CD1c-positive myeloid dendritic cell (primary cell): ENCODE results near the gene KIFC1.
A peak's percentile ranks its signal among the peaks of the same experiment; 100 is the strongest.

Source experiments
- DNase-seq: peaks from one replicate; pipeline ENCODE4 v3.0.0-alpha.2; 2016; ENCODE audit errors: extremely low spot score

KIFC1 gene

GRCh38 chr6:33411632-33412005, 20.0 kb downstream of the KIFC1 start:
- no peak for DNase-seq

GRCh38 chr6:33412140-33413009, 20.8 kb downstream of the KIFC1 start:
- no peak for DNase-seq

- DNase-seq, result no peak
These were observed 21.9 kb downstream of the KIFC1 start for GRCh38 chr6:33413241-33414120.

GRCh38 chr6:33414592-33415271, 23.1 kb downstream of the KIFC1 start:
- no peak for DNase-seq

DNA sequence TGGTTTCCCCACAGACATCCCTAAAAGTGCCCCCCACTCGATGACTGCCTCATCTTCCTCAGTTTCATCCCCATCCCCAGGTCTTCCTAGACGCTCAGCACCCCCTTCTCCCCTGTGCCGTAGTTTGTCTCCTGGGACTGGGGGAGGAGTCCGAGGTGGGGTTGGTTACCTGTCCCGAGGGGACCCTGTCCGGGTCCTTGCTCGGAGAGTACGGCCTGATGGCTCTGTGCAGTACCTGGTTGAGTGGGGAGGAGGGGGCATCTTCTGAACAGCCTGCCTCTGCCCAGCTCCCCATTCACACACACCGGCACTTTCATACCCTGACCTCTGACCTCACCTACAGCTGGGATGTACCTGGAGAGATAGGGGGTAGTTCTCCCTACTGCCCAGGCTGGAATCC, 24.2 kb downstream of the KIFC1 start:
- DNase-seq, result no peak

- DNase-seq, result no peak
These were observed 24.9 kb downstream of the KIFC1 start for GRCh38 chr6:33416386-33417127.

- no peak for DNase-seq
These were observed 25.7 kb downstream of the KIFC1 start for GRCh38 chr6:33417128-33417902.

DNA sequence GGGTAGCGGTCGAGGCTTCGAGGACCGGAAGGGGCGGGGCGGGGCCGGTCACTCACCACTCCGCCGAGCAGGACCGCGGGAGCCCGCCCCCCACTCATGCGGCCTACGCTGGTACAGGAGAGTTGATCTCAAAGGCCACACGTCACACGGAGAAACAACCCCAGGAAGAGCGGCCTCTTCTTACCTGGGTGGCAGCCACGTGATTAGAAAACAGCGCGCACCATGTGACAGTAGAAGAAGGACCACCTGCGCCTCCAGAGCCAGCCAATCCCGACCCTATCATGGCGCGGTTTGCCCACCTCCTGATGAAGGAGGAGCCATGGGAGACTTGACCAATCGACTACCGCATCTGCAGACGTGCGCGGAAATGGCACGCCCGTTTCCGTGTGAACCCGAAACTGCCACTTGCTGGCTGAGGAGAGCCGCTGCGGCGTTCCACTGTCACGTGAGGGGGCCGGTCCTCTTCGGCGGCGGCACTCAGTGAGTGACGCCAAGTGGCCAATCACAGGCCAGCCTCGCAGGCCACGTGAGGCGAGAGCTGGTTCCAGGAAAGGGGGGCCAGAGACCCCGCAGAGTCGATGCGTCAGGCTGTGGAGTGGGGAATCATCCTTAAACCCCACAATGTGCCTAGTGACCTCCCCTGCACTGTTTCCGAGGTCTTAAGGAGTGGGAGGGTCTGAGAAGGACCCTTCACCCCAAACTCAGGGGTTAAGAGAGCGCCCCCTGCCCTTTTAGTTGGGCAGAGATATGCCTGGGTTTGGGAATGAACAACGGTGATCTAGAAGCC, 26.5 kb downstream of the KIFC1 start, which contains the start of gene CUTA:
Gene CUTA, minus strand, starts transcription at position 205 of the 787 bp plus-strand sequence. Its CDS starts 107 bp downstream, at position 98.
- peak; percentile 99 for DNase-seq

- no peak for DNase-seq
These were observed 27.2 kb downstream of the KIFC1 start for GRCh38 chr6:33418690-33419291.

GRCh38 chr6:33419580-33420490, 28.2 kb downstream of the KIFC1 start, which contains the start of gene SYNGAP1:
TSS of gene SYNGAP1 (plus strand) at chr6:33420065. CDS start at chr6:33420265, 200 bp downstream.
- no peak for DNase-seq

GRCh38 chr6:33420491-33421343, 29.1 kb downstream of the KIFC1 start:
- DNase-seq, result no peak

- no peak for DNase-seq
These were observed 29.7 kb downstream of the KIFC1 start for GRCh38 chr6:33421344-33421643.

- no peak for DNase-seq
These were observed 32.2 kb downstream of the KIFC1 start for GRCh38 chr6:33423777-33424176.

GRCh38 chr6:33424855-33425667, 33.4 kb downstream of the KIFC1 start:
- peak; percentile 35 for DNase-seq

DNA sequence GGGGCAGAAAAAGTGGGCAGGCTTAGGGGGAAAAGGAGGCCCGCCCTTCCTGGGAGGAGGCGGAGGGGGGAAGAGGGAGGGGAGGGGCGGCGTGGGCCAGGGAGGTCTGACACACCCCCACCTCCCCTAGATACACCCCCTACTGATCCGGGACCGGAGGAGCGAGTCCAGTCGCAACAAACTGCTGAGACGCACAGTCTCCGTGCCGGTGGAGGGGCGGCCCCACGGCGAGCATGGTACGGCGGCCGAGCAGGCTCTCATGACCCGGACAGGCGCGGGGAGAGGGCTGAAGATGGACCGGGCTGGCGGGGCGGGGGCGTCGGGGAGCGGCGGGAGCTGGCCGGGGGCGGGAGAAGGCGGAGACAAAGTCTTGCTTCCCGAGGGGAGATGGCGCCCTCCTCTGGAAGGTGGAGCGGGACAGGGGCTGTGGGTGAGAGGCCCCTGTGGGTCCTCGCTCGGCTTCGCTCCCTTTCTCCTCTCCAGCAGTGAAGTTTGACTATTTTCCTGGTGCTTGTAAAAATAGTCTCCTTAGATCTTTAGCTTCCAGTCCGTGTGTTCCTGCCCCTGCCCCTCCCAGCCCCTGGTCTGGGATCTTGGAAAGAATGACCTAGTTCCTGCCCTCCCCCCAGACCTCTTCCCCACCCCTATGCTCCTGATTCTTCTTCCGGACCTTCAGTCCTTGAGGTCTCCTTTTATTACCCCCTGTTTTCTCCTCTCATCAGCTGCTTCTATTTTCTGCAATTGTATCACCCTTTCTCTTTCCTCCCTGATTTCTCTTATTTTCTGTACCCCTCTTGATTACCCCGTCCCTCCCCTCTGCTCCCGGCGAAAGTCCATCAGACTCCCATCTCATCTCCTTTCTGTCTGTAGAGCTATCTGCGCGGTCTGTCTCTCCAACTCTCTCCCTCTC, 34.3 kb downstream of the KIFC1 start:
- DNase-seq, result peak; percentile 72
